Measurements from ENCODE around the gene TARS2.

- TF ChIP-seq REST (IDR thresholded peaks at IDR 0.05; ENCODE audit: low read depth) = no peak
- no peak for TF ChIP-seq USF1 (IDR thresholded peaks at IDR 0.05)
- no peak for TF ChIP-seq CREB1 (IDR thresholded peaks at IDR 0.05; ENCODE audit: low read depth)
- no peak for TF ChIP-seq FOXM1 (IDR thresholded peaks at IDR 0.05; ENCODE audit: borderline replicate concordance, low read depth)
- no peak for TF ChIP-seq TAF1 (IDR thresholded peaks at IDR 0.05; ENCODE audit: low read depth)
- TF ChIP-seq CEBPB (IDR thresholded peaks at IDR 0.05) = no peak
- no peak for TF ChIP-seq EP300 (IDR thresholded peaks at IDR 0.05; ENCODE audit: borderline replicate concordance)
- no peak for TF ChIP-seq NFIC (IDR thresholded peaks at IDR 0.05)
These were observed 58.3 kb downstream of the TARS2 start for GRCh38 chr1:150545486-150546032.
